CD14-positive monocyte (primary cell): Measurements from ENCODE around the gene QTRT2. TPM values are rescaled to one million over a fixed set of nuclear protein-coding genes. Genes with fewer than 3 reads are reported as not detected.

Source experiments
- DNase-seq, 3 donors: peaks; one replicate each; pipeline ENCODE4 v3.0.0-alpha.2; 2011 to 2022
- H2AFZ ChIP-seq: 2 replicates; pipeline ENCODE4 v1.6.0; 2012; ENCODE audit warnings: mild to moderate bottlenecking, low read depth, low read length, inconsistent platforms; ENCODE audit not compliant: insufficient read depth, poor library complexity, severe bottlenecking
- H3K27ac ChIP-seq, 2 donors: 1 replicate in 1 of 2; 2 replicates in 1 of 2; pipeline ENCODE4 v1.5.1; 2012 to 2013; ENCODE audit warnings: low read length in 2 of 2, control low read depth in 1 of 2, inconsistent platforms in 1 of 2, low read depth in 1 of 2, mild to moderate bottlenecking in 1 of 2
- H3K27me3 ChIP-seq, 2 donors: one replicate each; pipeline versions ENCODE4 v1.6.0 to v1.6.1; 2011 to 2013; ENCODE audit warnings: low read length in 2 of 2; ENCODE audit not compliant: control insufficient read depth in 2 of 2, insufficient read depth in 2 of 2
- H3K36me3 ChIP-seq, 2 donors: replicated peaks in 1 of 2; 1 replicate in 1 of 2; 2 replicates in 1 of 2; pipeline versions ENCODE4 v1.5.1 to v1.6.1; 2012 to 2013; ENCODE audit warnings: low read length in 2 of 2, control low read depth in 1 of 2, inconsistent platforms in 1 of 2, mild to moderate bottlenecking in 1 of 2; ENCODE audit not compliant: insufficient read depth in 2 of 2, control insufficient read depth in 1 of 2
- H3K4me1 ChIP-seq, 2 donors: 1 replicate in 1 of 2; 2 replicates in 1 of 2; pipeline versions ENCODE4 v1.5.1 to v1.6.1; 2012 to 2013; ENCODE audit warnings: low read length in 2 of 2, control low read depth in 1 of 2, inconsistent platforms in 1 of 2, mild to moderate bottlenecking in 1 of 2, moderate library complexity in 1 of 2; ENCODE audit not compliant: insufficient read depth in 2 of 2, control insufficient read depth in 1 of 2
- H3K4me2 ChIP-seq: replicated peaks from 2 replicates; pipeline ENCODE3; 2012; ENCODE audit warnings: low read length, moderate library complexity, mild to moderate bottlenecking; ENCODE audit not compliant: poor library complexity, severe bottlenecking; ENCODE audit errors: extremely low read depth
- H3K4me3 ChIP-seq, 3 experiments: fragments of 200-600 bp in 1 of 3; sonication (generic) in 1 of 3; replicated peaks in 1 of 3; 1 replicate in 2 of 3; 2 replicates in 1 of 3; pipeline ENCODE4 v1.5.1; 2011 to 2013; ENCODE audit warnings: low read length in 3 of 3, mild to moderate bottlenecking in 3 of 3, control low read depth in 2 of 3, low read depth in 2 of 3, inconsistent platforms in 1 of 3, moderate library complexity in 1 of 3
- H3K79me2 ChIP-seq: 2 replicates; pipeline ENCODE4 v1.6.0; 2012; ENCODE audit warnings: mild to moderate bottlenecking, control low read depth, inconsistent platforms, low read length, moderate library complexity; ENCODE audit not compliant: insufficient read depth
- H3K9ac ChIP-seq: 2 replicates; pipeline ENCODE4 v1.6.0; 2017; ENCODE audit warnings: low read length, mild to moderate bottlenecking; ENCODE audit not compliant: insufficient read depth, poor library complexity, severe bottlenecking
- H3K9me3 ChIP-seq, 2 donors: replicated peaks in 1 of 2; 1 replicate in 1 of 2; 2 replicates in 1 of 2; pipeline versions ENCODE4 v1.5.1 to v1.6.1; 2012 to 2013; ENCODE audit warnings: low read length in 2 of 2, control low read depth in 1 of 2; ENCODE audit not compliant: control insufficient read depth in 1 of 2, insufficient read depth in 1 of 2
- H4K20me1 ChIP-seq: 2 replicates; pipeline ENCODE4 v1.6.0; 2012; ENCODE audit warnings: mild to moderate bottlenecking, low read length, control low read depth, moderate library complexity; ENCODE audit not compliant: insufficient read depth
- H3K27ac Mint-ChIP-seq, 7 donors: one replicate each; pipeline ENCODE4 v1.8.0; 2020; ENCODE audit warnings: mild to moderate bottlenecking in 7 of 7, mixed read lengths in 7 of 7, moderate library complexity in 6 of 7, inconsistent platforms in 2 of 7
- H3K27me3 Mint-ChIP-seq, 3 donors: one replicate each; pipeline ENCODE4 v1.8.0; 2021 to 2022; ENCODE audit warnings: low read depth in 3 of 3, mild to moderate bottlenecking in 3 of 3, mixed read lengths in 3 of 3, moderate library complexity in 3 of 3, inconsistent platforms in 1 of 3
- H3K36me3 Mint-ChIP-seq, 2 donors: one replicate each; pipeline ENCODE4 v1.8.0; 2020; ENCODE audit warnings: mixed read lengths in 2 of 2, inconsistent platforms in 1 of 2, mild to moderate bottlenecking in 1 of 2
- H3K4me1 Mint-ChIP-seq: one replicate; pipeline ENCODE4 v1.8.0; 2020; ENCODE audit warnings: mild to moderate bottlenecking, mixed read lengths
- H3K4me3 Mint-ChIP-seq, 2 donors: one replicate each; pipeline ENCODE4 v1.8.0; 2020; ENCODE audit warnings: mild to moderate bottlenecking in 2 of 2, mixed read lengths in 2 of 2, moderate library complexity in 1 of 2
- H3K9me3 Mint-ChIP-seq, 7 donors: one replicate each; pipeline ENCODE4 v1.8.0; 2020 to 2022; ENCODE audit warnings: mixed read lengths in 7 of 7, mild to moderate bottlenecking in 6 of 7, moderate library complexity in 6 of 7, inconsistent platforms in 2 of 7
- WGBS: methylation state at CpG from one replicate; pipeline ENCODE4 v1.1.5; 2013; ENCODE audit warnings: missing lambda C conversion rate; ENCODE audit not compliant: insufficient coverage; 5-methylcytosine and 5-hydroxymethylcytosine counted together
- intact Hi-C, 2 donors: fragments of 100-400 bp; cut with micrococcal nuclease; formaldehyde crosslinking; loops; one replicate each; pipeline versions ENCODE4 v1.15.0 to v1.15.1; 2023
- polyA plus RNA-seq, 3 donors: library from polyadenylated mRNA; depleted of rRNA in 1 of 3; unstranded in 2 of 3; stranded (reverse) in 1 of 3; fragments of 300-500 nt in 2 of 3; fragments of >200 nt in 1 of 3; fragmentation: Illumina TruSeq in 2 of 3; gene quantifications; 1 replicate in 2 of 3; 2 replicates in 1 of 3; pipeline ENCODE4 v1.2.3, GENCODE V29; 2012 to 2021
- TF ChIP-seq, protein P1 (sequence below): fragments of 200-600 bp; IDR thresholded peaks from one replicate; pipeline ENCODE4 v1.8.0; 2022; ENCODE audit warnings: antibody characterized with exemption, mild to moderate bottlenecking

QTRT2 gene
- polyA plus RNA-seq, 3 donors = 14.5 to 16.7 (median 15.9) TPM

DNA sequence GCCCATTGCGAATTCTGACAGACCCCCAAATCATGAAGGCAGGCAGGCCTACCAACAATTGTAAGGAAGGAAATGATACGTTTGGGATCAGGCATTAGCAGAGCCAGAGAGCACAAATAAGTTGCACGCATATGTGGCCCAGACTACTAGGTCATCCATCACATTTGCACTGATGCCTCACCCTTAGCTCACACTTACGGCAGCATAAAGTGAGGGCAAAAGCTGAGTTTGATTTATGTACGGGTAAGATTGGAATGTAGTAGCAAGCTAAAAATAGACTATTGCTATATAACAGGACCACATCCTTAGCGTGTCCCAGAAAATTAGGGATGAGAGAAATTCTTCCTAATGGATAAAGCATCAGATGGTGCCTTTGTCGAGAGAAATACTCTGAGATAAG is 58.6 kb downstream of the QTRT2 start:
- H3K4me3 Mint-ChIP-seq = no peak overlapping the region
- H3K4me2 ChIP-seq = no peak overlapping the region

GRCh38 chr3:114119776-114120175 is 63.2 kb downstream of the QTRT2 start:
- H3K9ac ChIP-seq = no peak overlapping the region
- H3K4me2 ChIP-seq = no peak overlapping the region
- intact Hi-C loops = no loop called here
- H3K27me3 ChIP-seq = no peaks in the 10 kb centered on the region
- Mint-ChIP-seq H3K9me3 (peaks cover 0 to under 1% (median 0%) of the 10 kb centered on the region in 7 donors), H3K27ac (no peak overlapping the region), H3K36me3 (no peaks in the 10 kb centered on the region), H3K4me1 (no peaks in the 10 kb centered on the region), H3K27me3 (peaks cover 0 to 1% (median 0%) of the 10 kb centered on the region in 3 donors), H3K4me3 (no peak overlapping the region)
- no peaks in the 10 kb centered on the region for H4K20me1 ChIP-seq
- no peaks in the 10 kb centered on the region for H3K36me3 ChIP-seq
- TF ChIP-seq, protein P1, sequence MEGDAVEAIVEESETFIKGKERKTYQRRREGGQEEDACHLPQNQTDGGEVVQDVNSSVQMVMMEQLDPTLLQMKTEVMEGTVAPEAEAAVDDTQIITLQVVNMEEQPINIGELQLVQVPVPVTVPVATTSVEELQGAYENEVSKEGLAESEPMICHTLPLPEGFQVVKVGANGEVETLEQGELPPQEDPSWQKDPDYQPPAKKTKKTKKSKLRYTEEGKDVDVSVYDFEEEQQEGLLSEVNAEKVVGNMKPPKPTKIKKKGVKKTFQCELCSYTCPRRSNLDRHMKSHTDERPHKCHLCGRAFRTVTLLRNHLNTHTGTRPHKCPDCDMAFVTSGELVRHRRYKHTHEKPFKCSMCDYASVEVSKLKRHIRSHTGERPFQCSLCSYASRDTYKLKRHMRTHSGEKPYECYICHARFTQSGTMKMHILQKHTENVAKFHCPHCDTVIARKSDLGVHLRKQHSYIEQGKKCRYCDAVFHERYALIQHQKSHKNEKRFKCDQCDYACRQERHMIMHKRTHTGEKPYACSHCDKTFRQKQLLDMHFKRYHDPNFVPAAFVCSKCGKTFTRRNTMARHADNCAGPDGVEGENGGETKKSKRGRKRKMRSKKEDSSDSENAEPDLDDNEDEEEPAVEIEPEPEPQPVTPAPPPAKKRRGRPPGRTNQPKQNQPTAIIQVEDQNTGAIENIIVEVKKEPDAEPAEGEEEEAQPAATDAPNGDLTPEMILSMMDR = no peak
- H3K27ac ChIP-seq = no peak overlapping the region
- H3K9me3 ChIP-seq = no peaks in the 10 kb centered on the region
- no peak overlapping the region for H3K4me3 ChIP-seq
- no peaks in the 10 kb centered on the region for H3K4me1 ChIP-seq
- H2AFZ ChIP-seq = no peak overlapping the region
- no CpG with 5 or more reads among the region's 1 CpG for WGBS
- no peak for DNase-seq
- H3K79me2 ChIP-seq = no peaks in the 10 kb centered on the region

More for the DNA sequence above, 58.6 kb downstream of the QTRT2 start:
- Histone ChIP-seq H3K27ac (no peak overlapping the region), H3K9ac (no peak overlapping the region), H3K4me3 (no peak overlapping the region), H2AFZ (no peak overlapping the region), H3K9me3 (no peaks in the 10 kb centered on the region), H3K79me2 (no peaks in the 10 kb centered on the region), H3K27me3 (no peaks in the 10 kb centered on the region), H3K4me1 (peaks cover 22% of the 10 kb centered on the region in 2 donors), H4K20me1 (no peaks in the 10 kb centered on the region), H3K36me3 (no peaks in the 10 kb centered on the region)
- TF ChIP-seq, protein P1 = no peak
- Mint-ChIP-seq H3K27ac (no peak overlapping the region), H3K9me3 (peaks cover 0 to 2% (median 0%) of the 10 kb centered on the region in 7 donors), H3K4me1 (peaks cover 22% of the 10 kb centered on the region), H3K27me3 (peaks cover 0 to 1% (median 0%) of the 10 kb centered on the region in 3 donors), H3K36me3 (no peaks in the 10 kb centered on the region)
- no peak for DNase-seq
- intact Hi-C loops = no loop called here
- WGBS = 100% methylated on average over 1 of the region's 7 CpGs
